Measurements from ENCODE around the gene SLC19A2. TPM values are rescaled to one million over a fixed set of nuclear protein-coding genes. Genes with fewer than 3 reads are reported as not detected.
A peak's percentile ranks its signal among the peaks of the same experiment; 100 is the strongest.

The SLC19A2 gene
- total RNA-seq, 1 donor from 2014 or later = 14.1 TPM

- TF ChIP-seq CTCF (IDR thresholded peaks at IDR 0.05; ENCODE audit: insufficient read depth, low read depth, low read length) = no peak
- no peak for TF ChIP-seq EZH2 (IDR thresholded peaks at IDR 0.05; ENCODE audit: insufficient read depth, low read length)
- no peak overlapping the region for H3K4me3 ChIP-seq (ENCODE audit: insufficient read depth, low read depth, low read length)
- no peaks in the 10 kb centered on the region for H3K9me3 ChIP-seq (ENCODE audit: insufficient read depth, low read depth, low read length)
- H3K27ac ChIP-seq (ENCODE audit: low read depth, low read length) = no peak overlapping the region
- no peaks in the 10 kb centered on the region for H3K27me3 ChIP-seq (ENCODE audit: insufficient read depth, low read length)
- H3K79me2 ChIP-seq (ENCODE audit: insufficient read depth, low read length) = no peaks in the 10 kb centered on the region
- no peak overlapping the region for H2AFZ ChIP-seq (ENCODE audit: low read depth, low read length)
- Mint-ChIP-seq H3K36me3 (ENCODE audit: low read depth, unreplicated experiment) (no peaks in the 10 kb centered on the region), H3K4me3 (ENCODE audit: unreplicated experiment) (no peak overlapping the region), H3K9me3 (ENCODE audit: unreplicated experiment) (peaks cover 2% of the 10 kb centered on the region), H3K27ac (ENCODE audit: unreplicated experiment) (no peak overlapping the region), H3K4me1 (ENCODE audit: low read depth, unreplicated experiment) (peaks cover 26% of the 10 kb centered on the region), H3K27me3 (ENCODE audit: low read depth, unreplicated experiment) (no peaks in the 10 kb centered on the region)
- H4K20me1 ChIP-seq (ENCODE audit: insufficient read depth, low read length) = no peaks in the 10 kb centered on the region
- FAIRE-seq (no peak), DNase-seq (ENCODE audit: low read depth) (no peak)
- peaks cover 6% of the 10 kb centered on the region for H3K4me1 ChIP-seq (ENCODE audit: insufficient read depth, low read length)
- no peaks in the 10 kb centered on the region for H3K36me3 ChIP-seq (ENCODE audit: insufficient read depth, low read length)
- no peak overlapping the region for H3K9ac ChIP-seq (ENCODE audit: low read length)
- H3K4me2 ChIP-seq (ENCODE audit: low read length) = no peak overlapping the region
Observed at GRCh38 chr1:169530448-169530847, 44.7 kb upstream of the SLC19A2 start.

GRCh38 chr1:169529068-169529642 lies 43.4 kb upstream of the SLC19A2 start:
- Histone ChIP-seq H3K79me2 (ENCODE audit: insufficient read depth, low read length) (no peaks in the 10 kb centered on the region), H3K4me3 (ENCODE audit: insufficient read depth, low read depth, low read length) (no peak overlapping the region), H4K20me1 (ENCODE audit: insufficient read depth, low read length) (no peaks in the 10 kb centered on the region), H3K4me1 (ENCODE audit: insufficient read depth, low read length) (peaks cover 6% of the 10 kb centered on the region), H3K36me3 (ENCODE audit: insufficient read depth, low read length) (no peaks in the 10 kb centered on the region), H3K9ac (ENCODE audit: low read length) (no peak overlapping the region), H2AFZ (ENCODE audit: low read depth, low read length) (no peak overlapping the region), H3K27ac (ENCODE audit: low read depth, low read length) (no peak overlapping the region), H3K9me3 (ENCODE audit: insufficient read depth, low read depth, low read length) (no peaks in the 10 kb centered on the region), H3K27me3 (ENCODE audit: insufficient read depth, low read length) (no peaks in the 10 kb centered on the region), H3K4me2 (ENCODE audit: low read length) (peak overlapping the region; percentile 12)
- TF ChIP-seq CTCF (IDR thresholded peaks at IDR 0.05; ENCODE audit: insufficient read depth, low read depth, low read length) (no peak), EZH2 (IDR thresholded peaks at IDR 0.05; ENCODE audit: insufficient read depth, low read length) (no peak)
- FAIRE-seq (no peak), DNase-seq (ENCODE audit: low read depth) (peak; percentile 41)
- peaks cover 26% of the 10 kb centered on the region for H3K4me1 Mint-ChIP-seq (ENCODE audit: low read depth, unreplicated experiment)
- H3K36me3 Mint-ChIP-seq (ENCODE audit: low read depth, unreplicated experiment) = no peaks in the 10 kb centered on the region
- peaks cover 2% of the 10 kb centered on the region for H3K9me3 Mint-ChIP-seq (ENCODE audit: unreplicated experiment)
- no peak overlapping the region for H3K4me3 Mint-ChIP-seq (ENCODE audit: unreplicated experiment)
- H3K27ac Mint-ChIP-seq (ENCODE audit: unreplicated experiment) = peak overlapping the region; percentile 70
- H3K27me3 Mint-ChIP-seq (ENCODE audit: low read depth, unreplicated experiment) = no peaks in the 10 kb centered on the region

Measured in astrocyte (in vitro differentiated cells and primary cell).